SKM-1 treated with dmso at 0.1 percent for 144 hours (cell line): ENCODE data around the gene LRP8.
A peak's percentile ranks its signal among the peaks of the same experiment; 100 is the strongest.

Source experiments
- DNase-seq: peaks from one replicate; lab custom pipeline; 2025; ENCODE audit not compliant: unreplicated experiment; lab: John Stamatoyannopoulos, UW

LRP8 gene

GRCh38 chr1:53340660-53341520 lies 13.0 kb upstream of the LRP8 start:
- DNase-seq, result no peak

DNA sequence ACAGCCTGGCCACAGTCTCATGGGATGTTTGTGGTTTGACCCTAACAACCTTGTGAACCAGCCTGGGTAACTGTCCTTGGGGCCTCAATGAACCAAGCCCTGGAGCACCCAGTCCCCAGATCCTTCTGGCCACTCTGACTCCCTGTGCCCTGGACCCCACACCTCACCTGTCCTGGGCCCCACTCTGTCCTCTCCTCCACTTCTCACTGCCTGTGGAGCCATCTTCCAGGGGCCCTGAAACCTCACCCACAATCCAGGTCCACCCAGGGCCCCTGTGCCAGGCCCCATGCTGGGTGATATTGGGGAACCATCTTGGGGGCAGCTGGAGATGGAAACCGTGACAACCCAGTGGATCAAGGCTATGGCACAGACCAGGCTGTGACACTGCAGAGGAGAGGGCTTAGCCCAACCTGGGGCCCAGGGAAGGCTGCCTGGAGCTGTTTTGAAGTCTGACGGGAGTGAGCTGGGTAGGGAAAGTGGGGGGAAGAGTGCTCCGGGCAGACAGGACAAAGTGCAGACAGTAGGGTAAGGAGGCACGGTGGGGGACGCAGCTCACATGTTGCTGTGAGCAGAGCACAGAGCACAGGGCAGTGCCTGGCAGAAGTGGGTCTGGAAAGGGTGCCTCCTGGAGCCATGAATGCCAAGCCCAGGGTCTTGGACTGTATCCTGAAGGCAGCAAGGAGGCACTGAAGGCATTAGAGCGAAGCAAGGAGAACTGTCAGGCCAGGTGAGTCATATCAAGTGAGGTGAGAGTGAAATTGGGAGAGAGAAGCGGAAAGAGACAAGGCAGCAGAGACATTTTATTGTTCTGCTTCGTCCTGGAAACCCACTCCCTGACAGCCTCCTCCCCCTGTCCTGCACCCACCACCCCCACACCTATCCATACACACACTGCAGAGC lies 12.1 kb upstream of the LRP8 start:
- no peak for DNase-seq

GRCh38 chr1:53338423-53338822 lies 10.6 kb upstream of the LRP8 start:
- no peak for DNase-seq

DNA sequence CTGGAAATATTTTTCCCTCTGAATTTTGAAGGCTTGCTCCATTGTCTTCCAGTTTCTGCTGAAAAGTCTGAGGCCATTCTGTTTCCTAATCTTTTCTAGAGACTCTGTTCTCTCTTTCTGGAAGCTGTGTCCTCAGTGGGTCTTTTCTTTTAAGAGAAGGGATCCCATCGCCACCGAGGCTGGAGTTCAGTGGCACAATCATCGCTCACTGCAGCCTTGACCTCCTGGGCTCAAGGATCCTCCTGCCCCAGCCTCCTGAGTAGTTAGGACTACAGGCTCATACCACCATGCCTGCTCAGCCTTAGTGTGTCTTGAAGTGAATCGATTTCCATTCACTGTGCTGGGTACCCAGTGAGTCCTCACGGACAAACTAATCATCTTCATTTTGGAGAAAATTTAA lies 9.6 kb upstream of the LRP8 start:
- DNase-seq, result no peak

GRCh38 chr1:53336146-53336545 lies 8.3 kb upstream of the LRP8 start:
- DNase-seq, result no peak

DNA sequence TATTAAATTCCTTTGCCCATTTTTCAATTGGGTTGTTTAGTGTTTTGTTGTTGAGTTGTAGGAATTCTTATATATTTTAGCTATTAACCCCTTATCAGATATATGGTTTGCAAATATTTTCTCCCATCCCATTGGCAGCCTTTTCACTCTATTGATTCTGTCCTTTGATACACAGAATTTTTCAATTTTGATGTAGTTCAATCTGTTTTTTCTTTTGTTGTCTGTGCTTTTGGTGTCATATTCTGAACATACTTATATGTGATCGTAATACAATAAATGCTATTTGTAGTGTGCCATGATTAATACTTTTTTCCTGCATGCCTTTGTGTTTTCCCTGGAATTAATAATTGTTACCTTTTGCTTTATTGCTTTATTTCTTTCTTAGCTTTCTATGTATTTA lies 7.8 kb upstream of the LRP8 start:
- DNase-seq, result no peak

GRCh38 chr1:53334781-53335180 lies 6.9 kb upstream of the LRP8 start:
- peak; percentile 7 for DNase-seq

- no peak for DNase-seq
Measured at GRCh38 chr1:53334312-53334711, 6.4 kb upstream of the LRP8 start.

DNA sequence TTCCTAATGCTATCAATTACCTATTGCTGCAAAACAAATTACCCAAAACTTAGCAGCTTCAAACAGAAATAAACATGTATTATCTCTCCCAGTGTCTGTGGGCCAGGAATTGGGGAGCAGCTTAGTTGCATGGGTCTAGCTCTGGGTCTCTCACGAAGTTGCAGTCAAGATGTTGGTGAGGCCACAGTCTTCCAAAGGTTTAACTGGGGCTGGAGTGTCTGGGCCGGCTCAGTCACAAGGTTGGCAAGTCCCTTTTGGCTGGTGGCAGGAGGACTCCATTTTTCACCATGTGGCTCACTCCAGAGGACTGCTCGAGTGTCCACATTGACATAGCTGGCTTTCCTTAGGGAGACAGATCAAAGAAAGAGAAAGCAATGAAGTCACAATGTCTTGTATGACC lies 5.0 kb upstream of the LRP8 start:
- DNase-seq, result no peak

GRCh38 chr1:53332186-53332564 lies 4.3 kb upstream of the LRP8 start:
- no peak for DNase-seq

GRCh38 chr1:53331446-53332185 lies 3.7 kb upstream of the LRP8 start:
- DNase-seq, result no peak

DNA sequence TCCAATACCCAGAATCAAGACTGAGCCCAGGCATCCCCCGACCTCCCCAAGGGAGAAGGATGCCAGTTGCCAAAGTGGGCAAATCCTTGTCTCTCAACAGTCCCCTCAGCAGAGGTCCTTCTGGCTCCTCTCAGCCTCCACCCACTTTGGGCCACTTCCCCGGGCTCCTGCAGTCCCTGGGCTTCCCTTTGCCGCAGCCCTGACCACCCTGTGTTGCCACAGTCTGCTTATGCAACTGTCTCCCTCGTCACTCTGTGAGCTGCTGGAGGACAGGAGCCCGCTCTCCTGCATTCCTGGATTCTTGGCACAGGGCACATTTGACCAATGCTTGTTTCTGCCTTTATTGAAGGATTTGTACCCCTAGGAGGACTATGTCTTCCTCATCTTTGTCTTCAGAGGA lies 2.9 kb upstream of the LRP8 start:
- peak; percentile 26 for DNase-seq

GRCh38 chr1:53328541-53329499 lies 950 bp upstream of the LRP8 start:
- DNase-seq, result peak; percentile 14

DNA sequence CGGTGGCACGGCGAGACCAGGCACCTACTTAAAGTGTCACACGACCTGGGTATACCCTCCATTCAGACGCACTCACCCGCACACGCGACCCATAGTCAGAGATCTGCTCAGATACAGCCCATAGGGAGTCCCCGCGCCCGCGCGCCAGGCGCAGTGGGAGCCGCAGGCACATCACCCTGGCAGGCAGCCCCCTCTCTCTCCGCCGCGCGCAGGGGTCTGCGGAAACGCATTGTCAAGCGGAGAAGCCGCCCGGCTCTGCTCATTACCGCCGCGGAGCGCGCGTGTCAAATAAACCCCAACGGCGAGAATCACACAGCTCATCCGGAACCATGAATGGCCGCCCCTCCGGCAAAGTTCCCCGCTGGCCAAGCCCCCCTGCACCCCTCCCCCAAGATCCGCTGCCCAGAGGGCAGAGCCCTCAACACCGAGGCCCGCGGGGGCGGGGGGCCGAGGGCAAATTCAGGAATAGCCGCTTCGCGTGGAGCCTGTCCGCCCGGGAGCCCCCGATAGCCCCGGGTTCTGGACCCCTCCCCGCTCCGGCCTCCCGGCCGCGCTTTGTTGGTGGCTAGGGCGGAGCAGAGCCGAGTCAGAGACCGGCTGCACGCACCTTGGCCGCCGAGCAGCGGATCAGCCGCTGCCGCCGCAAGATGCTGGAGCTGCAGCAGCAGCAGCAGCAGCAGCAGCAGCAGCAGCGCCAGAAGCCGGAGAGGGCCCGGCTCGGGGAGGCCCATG lies 522 bp downstream of the LRP8 start:
- DNase-seq, result peak; percentile 10

DNA sequence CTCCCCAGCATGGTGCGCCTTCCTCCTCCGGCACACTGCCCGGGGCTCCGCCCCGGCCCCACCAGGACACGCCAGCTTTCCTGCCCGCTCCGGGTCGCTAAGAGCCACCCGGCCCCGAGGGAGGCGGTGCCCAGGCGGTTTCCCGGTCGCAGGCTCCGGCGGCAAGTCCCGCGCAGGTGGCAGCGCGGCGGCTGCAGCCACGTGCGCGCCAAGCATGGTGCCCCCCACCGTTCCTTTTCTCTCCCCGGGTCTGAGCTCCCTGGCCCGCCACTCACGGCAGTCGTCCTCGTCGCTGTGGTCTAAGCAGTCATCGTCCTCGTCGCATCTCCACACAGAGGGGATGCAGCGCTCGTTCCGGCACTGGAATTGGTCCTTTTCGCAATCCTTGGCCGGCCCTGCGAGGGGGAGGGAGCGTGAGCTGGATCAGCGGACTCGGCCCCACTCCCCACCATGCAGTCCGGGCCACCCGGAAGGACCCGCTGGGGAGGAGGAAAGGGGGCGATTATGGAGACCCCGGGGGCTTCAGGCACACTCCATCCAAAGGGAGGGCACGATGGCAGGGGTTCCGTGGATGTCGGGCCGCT lies 1.2 kb downstream of the LRP8 start:
- peak; percentile 32 for DNase-seq

- peak; percentile 97 for DNase-seq
Measured at GRCh38 chr1:53326088-53326597, 1.7 kb downstream of the LRP8 start.

GRCh38 chr1:53325326-53326087 lies 2.4 kb downstream of the LRP8 start:
- DNase-seq, result no peak

GRCh38 chr1:53324728-53325297 lies 3.1 kb downstream of the LRP8 start:
- DNase-seq, result no peak
